ENCODE measurements around the gene ZFC3H1. TPM values are rescaled to one million over a fixed set of nuclear protein-coding genes. Genes with fewer than 3 reads are reported as not detected.

Gene ZFC3H1
- total RNA-seq, 6 experiments from 2014 or later, result 23.4 to 32.5 (median 30.5) TPM

DNA sequence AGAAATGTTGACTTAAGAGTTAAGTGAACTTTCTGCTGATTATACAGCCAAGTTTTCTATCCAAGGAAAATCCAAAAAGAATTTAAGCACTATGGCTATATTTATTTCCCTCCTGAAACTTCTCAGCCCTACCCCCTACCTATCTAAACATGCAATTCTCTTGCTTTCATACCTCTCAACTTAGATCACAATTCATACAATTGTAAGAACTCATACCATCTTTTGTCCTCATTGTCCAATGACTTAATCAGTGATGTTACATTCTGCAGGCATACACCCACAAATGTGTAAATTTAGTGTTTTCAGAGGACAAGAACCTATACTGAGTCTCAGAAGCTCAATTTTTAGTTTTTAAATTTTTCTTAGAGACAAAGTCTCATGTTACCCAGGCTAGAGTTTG lies 62.1 kb downstream of the ZFC3H1 start:
- H3K27ac Mint-ChIP-seq, result no peak overlapping the region
- H3K36me3 Mint-ChIP-seq (ENCODE audit: low read depth), result peaks cover 17% of the 10 kb centered on the region
- TF ChIP-seq, protein P1, sequence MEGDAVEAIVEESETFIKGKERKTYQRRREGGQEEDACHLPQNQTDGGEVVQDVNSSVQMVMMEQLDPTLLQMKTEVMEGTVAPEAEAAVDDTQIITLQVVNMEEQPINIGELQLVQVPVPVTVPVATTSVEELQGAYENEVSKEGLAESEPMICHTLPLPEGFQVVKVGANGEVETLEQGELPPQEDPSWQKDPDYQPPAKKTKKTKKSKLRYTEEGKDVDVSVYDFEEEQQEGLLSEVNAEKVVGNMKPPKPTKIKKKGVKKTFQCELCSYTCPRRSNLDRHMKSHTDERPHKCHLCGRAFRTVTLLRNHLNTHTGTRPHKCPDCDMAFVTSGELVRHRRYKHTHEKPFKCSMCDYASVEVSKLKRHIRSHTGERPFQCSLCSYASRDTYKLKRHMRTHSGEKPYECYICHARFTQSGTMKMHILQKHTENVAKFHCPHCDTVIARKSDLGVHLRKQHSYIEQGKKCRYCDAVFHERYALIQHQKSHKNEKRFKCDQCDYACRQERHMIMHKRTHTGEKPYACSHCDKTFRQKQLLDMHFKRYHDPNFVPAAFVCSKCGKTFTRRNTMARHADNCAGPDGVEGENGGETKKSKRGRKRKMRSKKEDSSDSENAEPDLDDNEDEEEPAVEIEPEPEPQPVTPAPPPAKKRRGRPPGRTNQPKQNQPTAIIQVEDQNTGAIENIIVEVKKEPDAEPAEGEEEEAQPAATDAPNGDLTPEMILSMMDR (IDR thresholded peaks at IDR 0.05), result no peak
- H3K4me3 Mint-ChIP-seq, result no peak overlapping the region
- no peaks in the 10 kb centered on the region for H3K9me3 Mint-ChIP-seq
- peaks cover 7% of the 10 kb centered on the region for H3K27me3 Mint-ChIP-seq (ENCODE audit: insufficient read depth)
- no peak for DNase-seq
- peaks cover 9% of the 10 kb centered on the region for H3K4me1 Mint-ChIP-seq (ENCODE audit: low read depth)

DNA sequence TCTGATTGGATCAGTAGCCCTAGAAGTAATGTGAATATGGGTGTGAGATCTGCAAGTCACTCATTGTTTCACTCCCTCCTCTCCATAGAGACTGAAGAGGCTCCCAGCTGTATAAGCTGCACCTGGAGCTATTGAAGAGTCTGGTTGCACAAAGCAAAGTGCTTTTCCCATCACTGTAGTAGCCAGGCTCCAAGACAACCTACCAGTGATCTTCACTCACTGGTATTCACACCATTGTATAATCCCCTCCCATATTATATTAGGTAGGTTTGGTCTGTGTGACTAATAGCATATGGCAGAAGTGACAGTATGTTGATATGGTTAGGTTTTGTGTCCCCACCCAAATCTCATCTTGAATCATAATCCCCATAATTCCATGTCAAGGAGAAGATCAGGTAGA lies 64.4 kb downstream of the ZFC3H1 start:
- no peaks in the 10 kb centered on the region for H3K36me3 Mint-ChIP-seq (ENCODE audit: low read depth)
- peaks cover 11% of the 10 kb centered on the region for H3K27me3 Mint-ChIP-seq (ENCODE audit: insufficient read depth)
- no peak overlapping the region for H3K27ac Mint-ChIP-seq
- no peaks in the 10 kb centered on the region for H3K9me3 Mint-ChIP-seq
- TF ChIP-seq, protein P1 (IDR thresholded peaks at IDR 0.05), result no peak
- H3K4me3 Mint-ChIP-seq, result no peak overlapping the region
- no peak for DNase-seq
- peaks cover 9% of the 10 kb centered on the region for H3K4me1 Mint-ChIP-seq (ENCODE audit: low read depth)

DNA sequence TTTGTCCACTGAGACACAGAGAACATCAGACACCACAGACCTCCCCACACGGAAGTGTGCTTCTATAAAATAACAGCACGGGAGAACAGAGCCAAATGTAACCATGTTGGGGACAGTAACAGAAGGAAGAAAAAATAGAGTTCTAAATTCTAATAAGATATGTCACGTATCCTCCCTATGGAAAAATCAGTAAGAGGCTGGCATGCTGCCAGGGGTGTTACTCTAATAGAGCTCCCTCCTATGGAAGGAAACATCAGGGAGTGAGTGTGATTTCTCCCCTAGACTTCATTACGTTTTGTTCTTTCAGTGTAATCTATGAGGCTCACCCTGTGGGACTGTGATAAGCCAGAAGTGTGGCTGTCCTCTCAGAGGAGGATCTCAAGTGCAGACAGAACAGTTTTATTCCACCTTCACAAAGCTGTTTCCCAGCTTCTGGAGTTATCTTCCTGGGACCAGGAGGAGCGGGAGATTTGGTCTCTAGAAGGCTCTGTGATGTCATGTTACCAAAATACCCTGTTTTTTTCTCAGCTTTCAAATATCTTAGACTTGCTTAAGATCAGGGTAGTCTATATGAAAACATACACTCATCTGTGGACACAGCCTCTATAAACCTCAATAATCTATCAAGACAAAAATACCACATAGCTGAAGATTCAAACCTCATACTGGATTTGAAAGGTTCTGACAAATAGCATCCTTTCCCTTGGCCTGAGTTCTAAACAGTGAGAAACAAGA lies 69.3 kb downstream of the ZFC3H1 start:
- Mint-ChIP-seq H3K27ac (no peak overlapping the region), H3K9me3 (no peaks in the 10 kb centered on the region), H3K4me3 (no peak overlapping the region; the same call in 1 of the 2 replicates), H3K4me1 (ENCODE audit: low read depth) (peaks cover 17% of the 10 kb centered on the region), H3K27me3 (ENCODE audit: insufficient read depth) (peaks cover 7% of the 10 kb centered on the region), H3K36me3 (ENCODE audit: low read depth) (no peaks in the 10 kb centered on the region)
- DNase-seq, result no peak
- TF ChIP-seq, protein P1 (IDR thresholded peaks at IDR 0.05), result no peak

DNA sequence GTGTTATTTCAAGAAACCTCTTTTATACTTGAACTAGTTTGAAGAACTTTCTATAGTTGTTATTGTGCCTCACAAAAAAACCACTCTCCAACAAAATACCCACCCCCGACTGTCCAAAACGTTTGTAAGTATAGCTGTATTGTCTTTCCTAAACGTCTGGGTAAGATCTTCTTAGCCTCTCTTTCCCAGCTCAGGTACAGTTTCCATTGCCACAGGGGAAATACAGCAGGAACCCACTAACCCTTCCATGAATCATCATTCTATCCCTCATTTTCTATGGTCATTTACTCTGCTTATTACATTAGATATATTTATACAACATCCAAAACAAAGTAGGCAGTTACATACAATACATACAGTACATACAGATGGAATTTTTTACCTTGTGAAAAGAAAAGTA lies 70.8 kb downstream of the ZFC3H1 start:
- H3K27ac Mint-ChIP-seq, result no peak overlapping the region
- H3K27me3 Mint-ChIP-seq (ENCODE audit: insufficient read depth), result peaks cover 7% of the 10 kb centered on the region
- DNase-seq, result no peak
- H3K4me1 Mint-ChIP-seq (ENCODE audit: low read depth), result peaks cover 25% of the 10 kb centered on the region
- H3K36me3 Mint-ChIP-seq (ENCODE audit: low read depth), result no peaks in the 10 kb centered on the region
- TF ChIP-seq, protein P1 (IDR thresholded peaks at IDR 0.05), result no peak
- H3K4me3 Mint-ChIP-seq, result no peak overlapping the region
- H3K9me3 Mint-ChIP-seq, result no peaks in the 10 kb centered on the region

DNA sequence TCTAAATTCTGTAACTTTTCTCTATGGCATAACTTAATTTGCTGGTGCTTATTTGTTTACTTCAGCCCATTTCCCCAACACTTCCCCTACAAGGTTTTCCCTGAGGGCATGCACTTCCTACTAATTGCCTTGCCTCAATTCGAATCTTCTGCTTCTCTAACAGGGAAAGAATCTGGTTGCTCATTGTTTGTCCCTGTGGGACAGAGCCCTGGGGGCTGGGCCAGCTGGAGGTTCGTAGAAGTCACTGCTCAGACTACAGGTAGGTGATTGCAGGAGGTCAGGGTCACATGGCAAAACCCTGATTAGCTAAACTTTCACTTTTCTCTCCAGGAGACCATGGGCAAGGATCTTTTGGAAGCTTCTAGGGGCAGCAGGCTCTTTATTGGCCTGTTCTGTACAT lies 72.0 kb downstream of the ZFC3H1 start:
- Mint-ChIP-seq H3K4me3 (no peak overlapping the region), H3K36me3 (ENCODE audit: low read depth) (no peaks in the 10 kb centered on the region), H3K27me3 (ENCODE audit: insufficient read depth) (peaks cover 7% of the 10 kb centered on the region), H3K4me1 (ENCODE audit: low read depth) (peaks cover 25% of the 10 kb centered on the region), H3K9me3 (no peaks in the 10 kb centered on the region), H3K27ac (no peak overlapping the region)
- TF ChIP-seq, protein P1 (IDR thresholded peaks at IDR 0.05), result no peak
- no peak for DNase-seq

All from HFFc6 (cell line).